Measurements from ENCODE around the gene CABP7. TPM values are rescaled to one million over a fixed set of nuclear protein-coding genes. Genes with fewer than 3 reads are reported as not detected.

Gene CABP7
- total RNA-seq, 1 experiment from 2014 or later, result 2.1 TPM

GRCh38 chr22:29679316-29679715 lies 40.5 kb upstream of the CABP7 start:
- in situ Hi-C loops (cut with HindIII; ENCODE audit: low pct_unique_long_range_greater_than_20kb, low sequenced_read_pairs) (no loop called here), intact Hi-C loops (cut with micrococcal nuclease; ENCODE audit: unreplicated experiment) (no loop called here)
- Histone ChIP-seq H3K36me3 (ENCODE audit: control insufficient read depth, insufficient read depth, low read length) (peaks cover 21% of the 10 kb centered on the region), H3K27me3 (ENCODE audit: control insufficient read depth, insufficient read depth, low read length) (no peaks in the 10 kb centered on the region), H3K9me3 (ENCODE audit: control insufficient read depth, insufficient read depth, low read depth, low read length) (no peaks in the 10 kb centered on the region), H3K4me1 (ENCODE audit: control insufficient read depth, insufficient read depth, low read length) (no peaks in the 10 kb centered on the region), H3K4me3 (ENCODE audit: low read depth in 2 of 2, low read length in 2 of 2) (no peak overlapping the region), H3K27ac (ENCODE audit: low read length) (no peak overlapping the region)
- BruUV-seq (replicated peaks), result no TSS peak
- ATAC-seq (no peak), DNase-seq (ENCODE audit: low read depth, low spot score) (no peak)
- CTCF ChIA-PET, result interaction anchor here (0.7 kb wide), 1 partner anchor 8 kb away, joined by 3 read pairs; no protein-coding TSS in a partner anchor
- TF ChIP-seq CTCF (IDR thresholded peaks at IDR 0.05) (no peak), TCF7L2 (IDR thresholded peaks at IDR 0.05; ENCODE audit: low read depth, low read length) (no peak), REST (IDR thresholded peaks at IDR 0.05; ENCODE audit: insufficient read depth in 1 of 2, low read depth in 2 of 2, low read length in 1 of 2) (no peak), POLR2AphosphoS5 (IDR thresholded peaks at IDR 0.05; ENCODE audit: low read depth, low read length) (no peak), SIN3A (IDR thresholded peaks at IDR 0.05; ENCODE audit: borderline replicate concordance, insufficient read depth, low read depth, low read length) (no peak)
- POLR2A ChIA-PET, result no interaction called here

GRCh38 chr22:29683536-29683935 lies 36.3 kb upstream of the CABP7 start:
- Histone ChIP-seq H3K9me3 (ENCODE audit: control insufficient read depth, insufficient read depth, low read depth, low read length) (no peaks in the 10 kb centered on the region), H3K4me1 (ENCODE audit: control insufficient read depth, insufficient read depth, low read length) (no peaks in the 10 kb centered on the region), H3K27me3 (ENCODE audit: control insufficient read depth, insufficient read depth, low read length) (no peaks in the 10 kb centered on the region), H3K4me3 (ENCODE audit: low read depth in 2 of 2, low read length in 2 of 2) (no peak overlapping the region), H3K27ac (ENCODE audit: low read length) (no peak overlapping the region), H3K36me3 (ENCODE audit: control insufficient read depth, insufficient read depth, low read length) (peaks cover 14% of the 10 kb centered on the region; the same call in 1 of the 2 replicates)
- BruUV-seq (replicated peaks), result no TSS peak
- in situ Hi-C loops (cut with HindIII; ENCODE audit: low pct_unique_long_range_greater_than_20kb, low sequenced_read_pairs), result no loop called here
- TF ChIP-seq SIN3A (IDR thresholded peaks at IDR 0.05; ENCODE audit: borderline replicate concordance, insufficient read depth, low read depth, low read length) (no peak), POLR2AphosphoS5 (IDR thresholded peaks at IDR 0.05; ENCODE audit: low read depth, low read length) (no peak), TCF7L2 (IDR thresholded peaks at IDR 0.05; ENCODE audit: low read depth, low read length) (no peak), REST (IDR thresholded peaks at IDR 0.05; ENCODE audit: insufficient read depth in 1 of 2, low read depth in 2 of 2, low read length in 1 of 2) (no peak)
- DNase-seq (ENCODE audit: low read depth, low spot score) (no peak), ATAC-seq (no peak)
- intact Hi-C loops (cut with micrococcal nuclease; ENCODE audit: unreplicated experiment), result no loop called here
- POLR2A ChIA-PET, result no interaction called here
- CTCF ChIA-PET, result interaction anchor here (0.6 kb wide), 1 partner anchor 89 kb away, joined by 11 read pairs; no protein-coding TSS in a partner anchor

Measured in Panc1 (cell line).